SK-N-SH (cell line): ENCODE measurements around the gene LYRM4. TPM values are rescaled to one million over a fixed set of nuclear protein-coding genes. Genes with fewer than 3 reads are reported as not detected.

ENCODE experiments used
- CTCF ChIA-PET: fragments of 300-600, 350-600 bp; formaldehyde crosslinking; extraction: SDS; loops from one replicate; lab custom pipeline; 2021; lab: Yijun Ruan, JAX
- POLR2A ChIA-PET: fragments of 350-600 bp; sonication (Branson Sonifier 250); formaldehyde crosslinking; extraction: SDS; loops from one replicate; lab custom pipeline; 2020; ENCODE audit warnings: antibody characterized with exemption, inconsistent platforms; lab: Yijun Ruan, JAX
- DNase-seq: peaks from one replicate; pipeline ENCODE4 v3.0.0; 2012
- H2AFZ ChIP-seq: fragments of 200-600 bp; sonication (generic); 2 replicates; pipeline ENCODE4 v1.8.1; 2016; ENCODE audit warnings: antibody characterized with exemption, mild to moderate bottlenecking, low read depth
- H3F3A ChIP-seq: fragments of 200-600 bp; sonication (generic); replicated peaks from 2 replicates; pipeline ENCODE3; 2016; ENCODE audit warnings: antibody characterized with exemption, mild to moderate bottlenecking; ENCODE audit not compliant: insufficient read depth
- H3K27ac ChIP-seq, 2 experiments: fragments of 200-500 bp in 1 of 2; fragments of 200-600 bp in 1 of 2; sonication (Bioruptor generic) in 1 of 2; sonication (generic), shearing (Covaris generic) in 1 of 2; 2 replicates each; pipeline versions ENCODE4 v1.5.1 to v1.6.1; 2014 to 2016; ENCODE audit warnings: low read depth in 2 of 2, inconsistent platforms in 1 of 2, low read length in 1 of 2, mild to moderate bottlenecking in 1 of 2, mixed read lengths in 1 of 2
- H3K27me3 ChIP-seq: fragments of 200-600 bp; sonication (generic), shearing (Covaris generic); 2 replicates; pipeline ENCODE4 v1.6.1; 2016; ENCODE audit warnings: mixed run types; ENCODE audit not compliant: insufficient read depth
- H3K36me3 ChIP-seq, 2 experiments: fragments of 200-500 bp in 1 of 2; fragments of 200-600 bp in 1 of 2; sonication (Bioruptor generic) in 1 of 2; sonication (generic) in 1 of 2; replicated peaks in 1 of 2; 2 replicates each; pipeline versions ENCODE3 to v1.5.1; 2014 to 2016; ENCODE audit warnings: low read length in 1 of 2, mild to moderate bottlenecking in 1 of 2; ENCODE audit not compliant: insufficient read depth in 2 of 2, control insufficient read depth in 1 of 2
- H3K4me1 ChIP-seq, 2 experiments: fragments of 200-500 bp in 1 of 2; fragments of 200-600 bp in 1 of 2; sonication (Bioruptor generic) in 1 of 2; sonication (generic), shearing (Covaris generic) in 1 of 2; 2 replicates each; pipeline versions ENCODE4 v1.5.1 to v1.6.1; 2014 to 2016; ENCODE audit warnings: low read depth in 1 of 2, low read length in 1 of 2, mixed run types in 1 of 2; ENCODE audit not compliant: insufficient read depth in 2 of 2, control insufficient read depth in 1 of 2
- H3K4me2 ChIP-seq: fragments of 200-600 bp; sonication (generic), shearing (Covaris generic); 2 replicates; pipeline ENCODE4 v1.6.1; 2017; ENCODE audit warnings: mixed run types
- H3K4me3 ChIP-seq, 2 experiments: fragments of 200-500 bp in 1 of 2; fragments of 200-600 bp in 1 of 2; sonication (Bioruptor generic) in 1 of 2; sonication (generic), shearing (Covaris generic) in 1 of 2; 2 replicates each; pipeline versions ENCODE4 v1.5.1 to v1.8.1; 2014 to 2016; ENCODE audit warnings: low read depth in 2 of 2, inconsistent platforms in 1 of 2, low read length in 1 of 2, mild to moderate bottlenecking in 1 of 2, mixed read lengths in 1 of 2, moderate library complexity in 1 of 2
- H3K79me2 ChIP-seq: fragments of 200-600 bp; sonication (generic); 2 replicates; pipeline ENCODE4 v1.8.1; 2017; ENCODE audit warnings: mild to moderate bottlenecking; ENCODE audit not compliant: insufficient read depth
- H3K9ac ChIP-seq: fragments of 200-600 bp; sonication (generic); 2 replicates; pipeline ENCODE4 v1.6.1; 2017; ENCODE audit warnings: mixed run types
- H3K9me2 ChIP-seq: fragments of 200-600 bp; sonication (generic); 2 replicates; pipeline ENCODE4 v1.6.1; 2017; ENCODE audit warnings: mixed run types
- H3K9me3 ChIP-seq: fragments of 200-600 bp; sonication (generic); 2 replicates; pipeline ENCODE4 v1.6.1; 2017; ENCODE audit warnings: mixed run types, mild to moderate bottlenecking, moderate library complexity
- H4K20me1 ChIP-seq: fragments of 200-600 bp; sonication (generic); 2 replicates; pipeline ENCODE4 v1.6.1; 2017; ENCODE audit warnings: mild to moderate bottlenecking, mixed run types; ENCODE audit not compliant: insufficient read depth
- EZH2phosphoT487 ChIP-seq: fragments of 200-600 bp; sonication (generic); IDR thresholded peaks from 2 replicates; pipeline ENCODE4 v1.6.1; 2017; ENCODE audit warnings: low read depth, mixed run types, mild to moderate bottlenecking, antibody characterized with exemption, moderate library complexity, borderline replicate concordance
- FOXM1 ChIP-seq: IDR thresholded peaks from 2 replicates; pipeline ENCODE4 v1.4.0; 2012; ENCODE audit warnings: low read depth, mild to moderate bottlenecking
- GATA2 ChIP-seq: sonication (generic); formaldehyde crosslinking; IDR thresholded peaks from 2 replicates; pipeline ENCODE4 v1.5.0; 2020; ENCODE audit warnings: mild to moderate bottlenecking, missing genetic modification reagents
- MEF2A ChIP-seq: IDR thresholded peaks from 2 replicates; pipeline ENCODE4 v1.4.0; 2012; ENCODE audit warnings: low read depth, borderline replicate concordance
- NRF1 ChIP-seq: IDR thresholded peaks from 2 replicates; pipeline ENCODE4 v1.6.1; 2012; ENCODE audit warnings: low read depth, mild to moderate bottlenecking, low read length
- PBX3 ChIP-seq: IDR thresholded peaks from 2 replicates; pipeline ENCODE4; 2012
- POLR2AphosphoS5 ChIP-seq: IDR thresholded peaks from 2 replicates; pipeline ENCODE4 v1.6.1; 2012; ENCODE audit warnings: low read depth, low read length
- RCOR1 ChIP-seq: fragments of 150-350 bp; IDR thresholded peaks from 2 replicates; pipeline ENCODE4 v1.6.1; 2017; ENCODE audit warnings: antibody characterized with exemption, low read length
- SMC3 ChIP-seq: IDR thresholded peaks from 2 replicates; pipeline ENCODE4 v1.6.1; 2012; ENCODE audit warnings: low read depth, low read length, improper control_type of control experiment
- TCF12 ChIP-seq: IDR thresholded peaks from 2 replicates; pipeline ENCODE4 v1.4.0; 2012
- TEAD4 ChIP-seq: IDR thresholded peaks from 2 replicates; pipeline ENCODE4 v1.4.0; 2012; ENCODE audit warnings: mild to moderate bottlenecking, borderline replicate concordance; ENCODE audit not compliant: insufficient read depth
- USF1 ChIP-seq: IDR thresholded peaks from 2 replicates; pipeline ENCODE4 v1.4.0; 2012; ENCODE audit warnings: low read depth, borderline replicate concordance
- USF2 ChIP-seq: fragments of 150-350 bp; IDR thresholded peaks from 2 replicates; pipeline ENCODE4 v1.6.1; 2017; ENCODE audit warnings: antibody characterized with exemption, low read length, low read depth, borderline replicate concordance
- YY1 ChIP-seq: IDR thresholded peaks from 2 replicates; pipeline ENCODE4 v1.4.0; 2012; ENCODE audit warnings: low read depth, mild to moderate bottlenecking
- WGBS: methylation state at CpG from one replicate; pipeline ENCODE4 v1.1.6; 2017; ENCODE audit warnings: low lambda C conversion rate; 5-methylcytosine and 5-hydroxymethylcytosine counted together
- polyA plus RNA-seq, 3 experiments: library from polyadenylated mRNA; depleted of rRNA; stranded (reverse); fragments of >200 nt; gene quantifications; 2 replicates each; pipeline ENCODE4 v1.2.3, GENCODE V29; 2012
- TF ChIP-seq, protein P1 (sequence below): fragments of 200-600 bp; sonication (generic); IDR thresholded peaks from 2 replicates; pipeline ENCODE4 v1.6.1; 2017; ENCODE audit warnings: antibody characterized with exemption, mild to moderate bottlenecking, moderate library complexity

Gene LYRM4
- polyA plus RNA-seq, 1 of the 3 experiments (the other 2 are of a cell fraction) = 37.2 TPM

- Histone ChIP-seq H3K4me2 (peak overlapping the region; percentile 85), H3K36me3 (peaks cover 0 to 11% of the 10 kb centered on the region in 2 experiments), H3K9me2 (no peaks in the 10 kb centered on the region), H3K27me3 (no peaks in the 10 kb centered on the region), H3K4me3 (peak overlapping the region; percentile 95 to 96; a peak in 2 of 4 replicates), H3K79me2 (peaks cover 64% of the 10 kb centered on the region), H3K27ac (no peak overlapping the region), H3K9ac (0 out of 2 replicates have a peak overlapping the region, but pooled peaks have one; percentile 97), H4K20me1 (no peaks in the 10 kb centered on the region), H3K4me1 (peaks cover 7 to 8% of the 10 kb centered on the region in 2 experiments; a peak in 3 of 4 replicates), H3F3A (no peaks in the 10 kb centered on the region), H2AFZ (0 out of 2 replicates have a peak overlapping the region, but pooled peaks have one; percentile 88), H3K9me3 (no peaks in the 10 kb centered on the region)
- POLR2A ChIA-PET = no interaction called here
- 85% methylated on average over 3 of the region's 3 CpGs for WGBS
- DNase-seq = no peak
- CTCF ChIA-PET = interaction anchor here (1.3 to 4.6 kb wide), 2 partner anchors 113 to 116 kb away, joined by 4 to 25 read pairs; no protein-coding TSS in a partner anchor
- TF ChIP-seq MEF2A (no peak), YY1 (no peak), RCOR1 (no peak), USF2 (no peak), EZH2phosphoT487 (no peak), TCF12 (no peak), NRF1 (no peak), FOXM1 (no peak), GATA2 (CRISPR knock-in tag) (no peak), PBX3 (no peak), TEAD4 (no peak), SMC3 (no peak), POLR2AphosphoS5 (no peak), USF1 (no peak)
- TF ChIP-seq, protein P1, sequence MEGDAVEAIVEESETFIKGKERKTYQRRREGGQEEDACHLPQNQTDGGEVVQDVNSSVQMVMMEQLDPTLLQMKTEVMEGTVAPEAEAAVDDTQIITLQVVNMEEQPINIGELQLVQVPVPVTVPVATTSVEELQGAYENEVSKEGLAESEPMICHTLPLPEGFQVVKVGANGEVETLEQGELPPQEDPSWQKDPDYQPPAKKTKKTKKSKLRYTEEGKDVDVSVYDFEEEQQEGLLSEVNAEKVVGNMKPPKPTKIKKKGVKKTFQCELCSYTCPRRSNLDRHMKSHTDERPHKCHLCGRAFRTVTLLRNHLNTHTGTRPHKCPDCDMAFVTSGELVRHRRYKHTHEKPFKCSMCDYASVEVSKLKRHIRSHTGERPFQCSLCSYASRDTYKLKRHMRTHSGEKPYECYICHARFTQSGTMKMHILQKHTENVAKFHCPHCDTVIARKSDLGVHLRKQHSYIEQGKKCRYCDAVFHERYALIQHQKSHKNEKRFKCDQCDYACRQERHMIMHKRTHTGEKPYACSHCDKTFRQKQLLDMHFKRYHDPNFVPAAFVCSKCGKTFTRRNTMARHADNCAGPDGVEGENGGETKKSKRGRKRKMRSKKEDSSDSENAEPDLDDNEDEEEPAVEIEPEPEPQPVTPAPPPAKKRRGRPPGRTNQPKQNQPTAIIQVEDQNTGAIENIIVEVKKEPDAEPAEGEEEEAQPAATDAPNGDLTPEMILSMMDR = no peak
Observed at GRCh38 chr6:5259428-5259827, 1.3 kb downstream of the LYRM4 start.
